GM18498 (cell line): ENCODE results near the gene NIN.
A peak's percentile ranks its signal among the peaks of the same experiment; 100 is the strongest.

Experiments used
- ATAC-seq: cut with Tn5 transposase; IDR thresholded peaks from one replicate; pipeline ENCODE4 v1.9.1; 2021; ENCODE audit warnings: mild to moderate bottlenecking, moderate library complexity; ENCODE audit not compliant: unreplicated experiment

The NIN gene

GRCh38 chr14:50837850-50838470 is 7.0 kb upstream of the NIN start:
- no peak for ATAC-seq

GRCh38 chr14:50837271-50837670 is 6.3 kb upstream of the NIN start:
- ATAC-seq, result no peak

DNA sequence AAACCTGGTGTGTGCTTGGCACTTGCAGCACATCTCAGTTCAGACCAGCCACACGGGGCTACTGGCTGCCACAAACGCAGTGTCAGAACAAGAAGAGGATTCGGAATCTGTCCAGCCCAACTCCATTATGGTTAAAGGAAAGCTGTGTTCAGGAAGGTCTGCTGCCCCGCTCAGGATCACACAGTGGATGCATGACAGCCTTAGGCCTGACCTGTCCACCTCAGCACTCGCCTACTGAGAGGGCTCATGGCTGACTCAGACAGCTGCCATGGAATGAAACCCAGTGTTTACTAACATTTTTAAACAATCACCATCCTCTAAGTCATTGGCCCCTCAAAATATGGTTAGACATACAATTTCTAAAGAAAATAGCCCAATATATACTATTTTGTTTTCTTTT is 5.6 kb upstream of the NIN start:
- no peak for ATAC-seq

- ATAC-seq, result no peak
Observed at GRCh38 chr14:50835280-50835679, 4.3 kb upstream of the NIN start.

- no peak for ATAC-seq
Observed at GRCh38 chr14:50834802-50835276, 3.9 kb upstream of the NIN start.

- no peak for ATAC-seq
Observed at GRCh38 chr14:50832935-50833630, 2.1 kb upstream of the NIN start.

DNA sequence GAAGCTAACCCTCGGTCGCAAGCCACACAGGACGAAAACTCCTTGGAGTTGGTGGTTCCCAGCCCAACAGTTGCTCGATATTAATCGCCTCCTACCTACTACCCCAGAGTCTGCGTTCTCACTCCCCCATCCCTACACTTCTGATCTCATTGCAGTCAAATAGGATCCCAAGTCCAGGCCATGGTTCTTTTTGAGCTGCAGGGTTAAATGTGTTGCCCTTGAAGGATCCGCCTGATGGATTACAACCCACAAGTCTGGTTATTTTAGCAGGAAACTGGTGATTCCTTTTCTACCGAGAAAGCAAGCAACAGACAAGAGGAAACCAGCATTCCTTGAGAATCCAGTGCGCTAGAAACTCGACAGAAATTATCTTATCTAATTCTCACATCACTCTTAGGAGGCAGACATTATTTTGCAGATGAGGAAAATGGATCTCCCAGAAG is 785 bp upstream of the NIN start:
- no peak for ATAC-seq

DNA sequence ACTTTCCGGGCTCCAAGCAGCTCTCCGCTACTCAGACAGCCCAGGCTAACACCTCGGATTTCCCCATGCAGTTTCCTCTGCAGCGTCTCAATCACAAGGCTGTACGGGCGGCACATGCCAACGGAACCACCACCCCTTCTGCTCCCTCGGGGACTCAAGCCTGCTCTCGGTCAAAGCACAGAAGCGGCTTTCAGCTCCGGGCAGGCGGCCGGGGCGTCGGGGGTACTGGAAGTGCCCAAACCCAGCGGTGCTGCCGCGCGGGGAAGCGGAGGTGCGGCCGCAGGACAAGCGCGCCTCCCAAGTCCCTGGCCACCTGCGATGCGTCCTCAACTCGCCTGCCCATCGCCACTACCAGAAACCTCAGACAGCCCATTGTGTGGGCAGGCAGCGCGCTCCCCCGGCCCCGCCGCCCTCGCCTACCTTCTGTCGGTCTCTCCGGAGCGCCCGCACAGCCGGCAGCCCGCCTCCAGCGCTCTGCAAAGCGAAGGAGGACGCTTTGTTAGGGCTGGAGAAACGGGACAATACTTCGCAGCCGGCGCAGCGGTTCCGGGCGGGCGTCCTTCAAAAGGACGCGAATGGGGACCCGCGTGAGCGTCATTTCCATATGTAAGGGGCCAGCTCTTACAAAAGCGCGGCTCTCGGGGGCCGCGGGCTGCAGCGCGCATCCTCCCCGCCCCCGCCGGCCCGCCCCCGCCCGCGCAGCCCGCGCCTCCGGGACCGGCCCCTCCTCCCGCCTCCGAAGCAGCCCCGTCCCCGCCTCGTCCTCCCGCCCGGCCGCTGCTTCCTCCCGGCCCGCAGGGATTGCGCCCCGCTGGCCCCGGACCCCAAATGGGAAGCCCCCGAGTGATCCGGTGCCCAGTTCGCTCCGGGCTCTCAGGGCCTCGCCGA is 674 bp downstream of the NIN start:
- peak; percentile 50 for ATAC-seq

- ATAC-seq, result no peak
Observed at GRCh38 chr14:50829489-50830043, 1.4 kb downstream of the NIN start.

DNA sequence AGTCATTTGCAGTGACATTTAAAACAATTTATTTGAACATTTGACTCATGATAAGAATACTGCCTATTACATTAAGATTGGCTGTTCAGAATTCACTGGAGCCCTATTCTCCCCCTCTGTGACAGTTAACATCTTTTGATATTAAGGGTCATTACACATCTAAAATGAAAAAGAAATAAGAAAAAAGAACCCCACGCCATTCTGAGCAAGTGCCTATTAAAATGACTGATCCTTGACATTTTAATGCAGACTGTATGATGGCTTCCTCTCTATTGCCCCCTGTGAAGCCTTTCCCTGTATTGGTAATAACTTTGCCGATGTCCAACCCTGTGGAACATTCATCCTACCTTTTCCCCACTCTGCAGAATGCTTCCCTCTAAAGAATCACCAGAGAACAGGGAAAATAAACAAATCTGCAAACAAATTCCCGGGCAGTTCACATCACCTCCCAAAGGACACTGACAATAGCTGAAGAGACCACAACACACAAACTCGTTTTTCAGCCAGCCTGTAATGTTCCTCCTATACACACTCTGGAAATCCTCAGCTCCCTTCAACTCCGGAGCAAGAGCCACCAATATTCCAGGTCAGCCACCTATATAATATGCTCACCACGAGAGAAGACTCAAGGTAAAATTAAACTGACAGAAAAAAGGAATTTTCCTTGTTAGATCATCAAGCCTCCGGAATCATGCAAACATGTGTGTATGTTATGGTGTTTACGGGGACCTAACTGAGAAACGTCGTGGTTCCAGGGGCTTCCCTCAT is 2.1 kb downstream of the NIN start:
- ATAC-seq, result no peak

- no peak for ATAC-seq
Observed at GRCh38 chr14:50826681-50827080, 4.3 kb downstream of the NIN start.

GRCh38 chr14:50825307-50825706 is 5.7 kb downstream of the NIN start:
- no peak for ATAC-seq

DNA sequence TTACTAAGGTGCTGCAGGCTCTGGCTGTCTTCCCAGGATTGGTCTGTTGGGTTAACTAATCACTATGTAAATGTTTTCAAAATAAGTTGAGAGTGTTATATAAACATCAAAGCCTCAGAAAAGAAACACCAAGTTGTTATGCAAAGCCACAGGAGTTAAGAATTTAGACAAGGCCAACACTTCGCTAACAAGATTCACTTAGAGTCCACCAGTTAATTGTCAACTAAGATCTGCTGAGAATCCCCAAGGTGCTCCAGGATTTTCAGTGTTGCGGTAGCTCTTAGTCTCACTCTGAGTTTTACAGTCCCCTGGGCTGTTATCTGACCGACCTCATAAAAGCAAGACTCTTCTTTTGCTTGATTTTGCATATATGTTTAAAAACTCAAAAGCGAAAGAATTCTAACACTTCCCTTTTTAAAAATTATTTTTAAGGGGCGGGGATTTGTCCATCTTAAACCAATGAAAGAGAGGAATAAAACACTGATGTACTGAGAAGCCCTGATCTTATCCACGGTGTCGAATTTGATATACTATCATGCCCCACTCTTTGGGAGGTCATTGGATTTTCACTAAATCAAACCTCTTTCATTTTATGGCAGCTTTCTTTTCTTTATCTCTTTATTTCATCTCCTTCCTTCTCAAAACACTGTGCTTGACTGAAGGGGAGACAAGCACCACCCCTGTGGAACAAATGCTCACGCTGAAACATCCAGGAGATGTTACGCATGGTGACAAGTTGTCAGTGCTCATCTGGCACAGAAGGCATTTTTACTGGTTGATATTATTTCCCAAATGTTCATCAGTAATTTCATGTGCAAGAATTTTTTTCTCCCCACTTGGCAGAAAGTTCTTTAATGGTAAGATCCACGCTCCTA is 7.0 kb downstream of the NIN start:
- ATAC-seq, result peak; percentile 73

GRCh38 chr14:50823051-50823761 is 7.8 kb downstream of the NIN start:
- peak; percentile 26 for ATAC-seq

DNA sequence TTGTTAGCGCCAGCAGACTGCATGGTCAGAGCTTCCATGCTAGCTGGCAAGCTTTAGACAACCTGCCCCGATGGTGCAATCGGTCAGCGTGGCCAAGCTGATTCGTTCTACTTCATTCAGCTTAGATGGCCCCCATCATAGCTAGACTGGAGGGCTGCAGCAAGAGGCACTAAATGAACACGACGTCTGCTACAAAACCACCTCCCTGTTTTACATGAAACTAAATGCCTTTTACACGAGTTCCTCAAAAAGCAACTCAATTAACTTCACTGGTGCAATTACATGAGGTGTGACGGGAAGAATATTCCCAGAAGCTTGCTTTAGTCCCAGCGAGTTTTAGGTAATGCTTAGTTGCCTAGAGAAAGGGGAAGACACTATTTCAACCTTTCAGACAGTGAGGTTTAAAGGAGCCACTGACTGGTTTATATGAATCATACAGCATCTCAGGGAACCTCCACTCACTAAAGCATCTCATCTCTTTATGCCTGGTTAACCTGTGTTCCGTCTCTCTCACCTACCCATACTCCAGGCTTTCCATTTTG is 8.4 kb downstream of the NIN start:
- peak; percentile 25 for ATAC-seq

- peak; percentile 29 for ATAC-seq
Observed at GRCh38 chr14:50821510-50822464, 9.2 kb downstream of the NIN start.

DNA sequence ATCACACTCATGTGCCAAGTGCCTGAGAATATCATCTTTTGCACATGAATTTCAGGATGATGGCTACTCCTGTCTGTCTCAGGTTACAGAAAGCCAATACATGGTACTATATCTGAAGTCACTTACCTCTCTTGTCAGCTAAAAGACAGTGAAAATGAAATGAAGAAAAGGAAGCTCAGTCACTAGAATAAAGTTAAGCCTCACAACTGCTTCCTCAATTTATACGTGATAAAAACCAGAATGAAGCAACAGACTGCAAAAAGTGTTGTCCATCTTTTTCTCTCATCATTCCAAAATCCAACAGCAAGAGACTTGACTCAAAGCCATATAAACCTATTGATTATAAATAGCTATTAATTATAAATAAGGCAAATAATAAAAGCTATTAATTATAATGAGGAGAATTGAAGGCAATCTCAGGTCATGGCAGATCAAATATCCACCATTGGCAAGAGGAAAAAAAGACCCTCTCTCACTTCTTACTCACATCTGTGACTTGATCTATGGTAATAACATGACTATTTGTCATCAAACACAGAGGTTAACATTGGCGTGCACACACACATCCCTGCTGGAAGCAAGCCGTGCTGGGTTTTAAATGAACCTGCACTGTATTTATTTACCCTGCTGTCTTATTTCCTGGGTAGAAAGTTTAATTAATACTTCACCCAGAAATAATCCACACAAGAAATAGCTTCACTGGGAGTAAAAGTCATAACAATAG is 10.0 kb downstream of the NIN start:
- ATAC-seq, result no peak
